Astrocyte (in vitro differentiated cells and primary cell): ENCODE results near the gene KANSL3. TPM values are rescaled to one million over a fixed set of nuclear protein-coding genes. Genes with fewer than 3 reads are reported as not detected.

ENCODE experiments used
- DNase-seq: peaks from one replicate; pipeline ENCODE4 v3.0.0-alpha.2; 2010; ENCODE audit warnings: low read depth
- FAIRE-seq: peaks from 2 replicates; lab custom pipeline; 2011; peaks lifted over from hg19 to GRCh38; lab: Jason Lieb, UNC
- H2AFZ ChIP-seq: 2 replicates; pipeline ENCODE4 v1.6.0; 2012; ENCODE audit warnings: low read depth, low read length, inconsistent platforms
- H3K27ac ChIP-seq: 2 replicates; pipeline ENCODE4 v1.5.1; 2011; ENCODE audit warnings: low read depth, low read length, inconsistent platforms
- H3K27me3 ChIP-seq: 2 replicates; pipeline ENCODE4 v1.6.0; 2011; ENCODE audit warnings: low read length, inconsistent platforms; ENCODE audit not compliant: insufficient read depth
- H3K36me3 ChIP-seq: 2 replicates; pipeline ENCODE4 v1.5.1; 2011; ENCODE audit warnings: low read length, inconsistent platforms; ENCODE audit not compliant: insufficient read depth
- H3K4me1 ChIP-seq: 2 replicates; pipeline ENCODE4 v1.5.1; 2011; ENCODE audit warnings: low read length, inconsistent platforms; ENCODE audit not compliant: insufficient read depth
- H3K4me2 ChIP-seq: 2 replicates; pipeline ENCODE4 v1.6.0; 2012; ENCODE audit warnings: low read length, inconsistent platforms
- H3K4me3 ChIP-seq: 2 replicates; pipeline ENCODE4 v1.5.1; 2011; ENCODE audit warnings: low read depth, mild to moderate bottlenecking, low read length, inconsistent platforms; ENCODE audit not compliant: insufficient read depth
- H3K79me2 ChIP-seq: 2 replicates; pipeline ENCODE4 v1.6.0; 2012; ENCODE audit warnings: mild to moderate bottlenecking, low read length, inconsistent platforms; ENCODE audit not compliant: insufficient read depth
- H3K9ac ChIP-seq: 2 replicates; pipeline ENCODE4 v1.6.0; 2012; ENCODE audit warnings: mild to moderate bottlenecking, low read length, inconsistent platforms
- H3K9me3 ChIP-seq: 2 replicates; pipeline ENCODE4 v1.5.1; 2012; ENCODE audit warnings: low read depth, mild to moderate bottlenecking, low read length, inconsistent platforms; ENCODE audit not compliant: insufficient read depth
- H4K20me1 ChIP-seq: 2 replicates; pipeline ENCODE4 v1.6.0; 2012; ENCODE audit warnings: low read length, inconsistent platforms; ENCODE audit not compliant: insufficient read depth
- H3K27ac Mint-ChIP-seq: one replicate; pipeline ENCODE4 v1.8.0; 2021; ENCODE audit warnings: mild to moderate bottlenecking, mixed read lengths; ENCODE audit not compliant: unreplicated experiment
- H3K27me3 Mint-ChIP-seq: one replicate; pipeline ENCODE4 v1.8.0; 2021; ENCODE audit warnings: low read depth, mixed read lengths; ENCODE audit not compliant: unreplicated experiment
- H3K36me3 Mint-ChIP-seq: one replicate; pipeline ENCODE4 v1.8.0; 2021; ENCODE audit warnings: low read depth, mixed read lengths; ENCODE audit not compliant: unreplicated experiment
- H3K4me1 Mint-ChIP-seq: one replicate; pipeline ENCODE4 v1.8.0; 2021; ENCODE audit warnings: low read depth, mixed read lengths; ENCODE audit not compliant: unreplicated experiment
- H3K4me3 Mint-ChIP-seq: one replicate; pipeline ENCODE4 v1.8.0; 2021; ENCODE audit warnings: mild to moderate bottlenecking, moderate library complexity, mixed read lengths; ENCODE audit not compliant: unreplicated experiment
- H3K9me3 Mint-ChIP-seq: one replicate; pipeline ENCODE4 v1.8.0; 2021; ENCODE audit warnings: mild to moderate bottlenecking, mixed read lengths; ENCODE audit not compliant: unreplicated experiment
- EZH2 ChIP-seq: IDR thresholded peaks from 2 replicates; pipeline ENCODE4 v1.6.1; 2012; ENCODE audit warnings: mild to moderate bottlenecking, low read length, inconsistent platforms; ENCODE audit not compliant: insufficient read depth
- total RNA-seq: library from RNA; stranded (reverse); gene quantifications from 2 replicates; pipeline ENCODE4 v1.2.1, GENCODE V29; 2021
- TF ChIP-seq, protein P1 (sequence below): IDR thresholded peaks from 2 replicates; pipeline ENCODE4 v1.5.1; 2011; ENCODE audit warnings: low read depth, mild to moderate bottlenecking, inconsistent platforms, low read length, moderate library complexity; ENCODE audit not compliant: insufficient read depth

The KANSL3 gene
- total RNA-seq, 1 donor from 2014 or later, result 26.7 TPM

DNA sequence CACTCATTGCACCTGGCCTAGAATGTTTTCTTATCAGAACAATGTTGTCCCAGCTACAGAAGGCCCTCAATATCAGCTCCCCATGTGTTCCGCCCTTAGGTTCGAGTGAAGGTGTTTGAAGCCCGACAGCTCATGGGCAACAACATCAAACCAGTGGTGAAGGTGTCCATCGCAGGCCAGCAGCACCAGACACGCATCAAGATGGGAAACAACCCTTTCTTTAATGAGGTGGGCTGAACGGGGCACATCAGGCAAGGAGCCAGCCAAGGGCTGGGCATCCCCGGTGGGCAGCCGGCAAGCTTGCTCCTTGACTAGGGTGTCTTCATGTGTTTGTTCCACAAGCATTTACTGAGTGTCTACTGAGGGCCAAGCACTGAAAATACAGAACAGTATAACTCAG is 13.7 kb upstream of the KANSL3 start:
- Mint-ChIP-seq H3K36me3 (peaks cover 3% of the 10 kb centered on the region), H3K27ac (no peak overlapping the region), H3K4me3 (no peak overlapping the region), H3K4me1 (no peaks in the 10 kb centered on the region), H3K9me3 (peaks cover 8% of the 10 kb centered on the region), H3K27me3 (peaks cover 12% of the 10 kb centered on the region)
- FAIRE-seq (no peak), DNase-seq (no peak)
- TF ChIP-seq, protein P1, sequence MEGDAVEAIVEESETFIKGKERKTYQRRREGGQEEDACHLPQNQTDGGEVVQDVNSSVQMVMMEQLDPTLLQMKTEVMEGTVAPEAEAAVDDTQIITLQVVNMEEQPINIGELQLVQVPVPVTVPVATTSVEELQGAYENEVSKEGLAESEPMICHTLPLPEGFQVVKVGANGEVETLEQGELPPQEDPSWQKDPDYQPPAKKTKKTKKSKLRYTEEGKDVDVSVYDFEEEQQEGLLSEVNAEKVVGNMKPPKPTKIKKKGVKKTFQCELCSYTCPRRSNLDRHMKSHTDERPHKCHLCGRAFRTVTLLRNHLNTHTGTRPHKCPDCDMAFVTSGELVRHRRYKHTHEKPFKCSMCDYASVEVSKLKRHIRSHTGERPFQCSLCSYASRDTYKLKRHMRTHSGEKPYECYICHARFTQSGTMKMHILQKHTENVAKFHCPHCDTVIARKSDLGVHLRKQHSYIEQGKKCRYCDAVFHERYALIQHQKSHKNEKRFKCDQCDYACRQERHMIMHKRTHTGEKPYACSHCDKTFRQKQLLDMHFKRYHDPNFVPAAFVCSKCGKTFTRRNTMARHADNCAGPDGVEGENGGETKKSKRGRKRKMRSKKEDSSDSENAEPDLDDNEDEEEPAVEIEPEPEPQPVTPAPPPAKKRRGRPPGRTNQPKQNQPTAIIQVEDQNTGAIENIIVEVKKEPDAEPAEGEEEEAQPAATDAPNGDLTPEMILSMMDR, result no peak
- TF ChIP-seq EZH2, result no peak
- Histone ChIP-seq H3K79me2 (no peaks in the 10 kb centered on the region), H3K36me3 (no peaks in the 10 kb centered on the region), H2AFZ (no peak overlapping the region), H3K9me3 (no peaks in the 10 kb centered on the region), H3K27ac (no peak overlapping the region), H3K27me3 (no peaks in the 10 kb centered on the region), H3K4me3 (no peak overlapping the region), H3K9ac (no peak overlapping the region), H3K4me2 (no peak overlapping the region), H4K20me1 (no peaks in the 10 kb centered on the region), H3K4me1 (no peaks in the 10 kb centered on the region)

DNA sequence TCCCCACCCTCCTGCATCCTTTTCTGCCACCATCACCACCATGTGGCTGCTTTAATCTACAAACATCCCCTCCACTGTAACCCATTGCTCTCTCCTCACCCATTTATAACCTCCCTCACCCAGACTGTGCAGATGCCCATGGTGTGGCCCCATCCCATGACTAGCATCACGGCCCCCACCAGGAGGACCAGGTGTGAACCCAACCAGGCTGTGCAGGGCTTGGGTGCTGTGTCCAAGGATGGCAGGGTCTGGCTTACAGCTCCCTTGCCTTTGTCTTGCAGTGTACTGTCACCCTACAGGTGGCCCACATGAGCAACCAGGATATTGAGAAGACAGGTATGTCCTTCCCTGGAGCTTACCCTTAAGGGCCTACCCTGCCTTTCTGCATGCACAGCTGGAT is 11.2 kb upstream of the KANSL3 start:
- DNase-seq (no peak), FAIRE-seq (no peak)
- no peaks in the 10 kb centered on the region for H3K4me1 Mint-ChIP-seq
- no peaks in the 10 kb centered on the region for H3K9me3 ChIP-seq
- peaks cover 8% of the 10 kb centered on the region for H3K9me3 Mint-ChIP-seq
- H3K36me3 Mint-ChIP-seq, result peaks cover 3% of the 10 kb centered on the region
- H3K4me1 ChIP-seq, result no peaks in the 10 kb centered on the region
- H3K4me3 ChIP-seq, result no peak overlapping the region
- H3K36me3 ChIP-seq, result no peaks in the 10 kb centered on the region
- no peak overlapping the region for H2AFZ ChIP-seq
- H3K4me3 Mint-ChIP-seq, result no peak overlapping the region
- no peak overlapping the region for H3K27ac ChIP-seq
- no peaks in the 10 kb centered on the region for H3K79me2 ChIP-seq
- TF ChIP-seq, protein P1, result no peak
- no peak for TF ChIP-seq EZH2
- H3K4me2 ChIP-seq, result no peak overlapping the region
- no peak overlapping the region for H3K9ac ChIP-seq
- H4K20me1 ChIP-seq, result no peaks in the 10 kb centered on the region
- H3K27ac Mint-ChIP-seq, result no peak overlapping the region
- no peaks in the 10 kb centered on the region for H3K27me3 ChIP-seq
- peaks cover 12% of the 10 kb centered on the region for H3K27me3 Mint-ChIP-seq

DNA sequence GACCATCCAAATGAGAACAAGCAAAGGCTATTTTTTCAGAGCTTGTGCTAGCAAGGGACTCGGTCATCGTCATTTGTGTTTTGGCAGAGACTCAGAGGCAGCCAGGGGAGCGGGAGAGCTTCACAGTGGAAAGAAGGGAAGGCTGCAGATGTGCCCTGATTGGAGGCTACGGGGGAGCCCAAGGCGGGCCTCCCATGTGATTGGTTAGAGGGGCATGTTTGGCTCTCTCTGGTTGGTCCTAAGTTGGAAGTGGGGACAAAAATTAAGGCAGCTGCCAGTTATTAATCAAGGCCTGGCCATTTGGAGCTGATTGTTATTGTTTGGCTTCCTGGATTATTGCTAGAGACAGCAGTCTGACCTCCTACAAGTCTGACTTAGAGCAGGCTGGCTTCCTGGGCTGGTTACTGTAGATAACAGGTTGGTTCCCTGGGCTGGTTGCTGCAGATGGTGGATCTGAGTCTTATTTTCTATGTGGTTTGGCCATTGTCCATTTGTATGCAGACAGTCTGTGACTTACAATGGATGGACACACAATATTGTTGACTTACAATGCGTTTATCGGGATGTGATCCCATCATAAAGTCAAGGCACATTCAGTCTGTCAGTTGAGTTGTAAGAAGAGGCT is 10.3 kb upstream of the KANSL3 start:
- no peak overlapping the region for H3K4me3 ChIP-seq
- H3K4me3 Mint-ChIP-seq, result no peak overlapping the region

More for the DNA sequence above, 10.3 kb upstream of the KANSL3 start:
- Mint-ChIP-seq H3K27me3 (peaks cover 12% of the 10 kb centered on the region), H3K27ac (no peak overlapping the region), H3K4me1 (no peaks in the 10 kb centered on the region), H3K36me3 (peaks cover 3% of the 10 kb centered on the region), H3K9me3 (peaks cover 8% of the 10 kb centered on the region)
- Histone ChIP-seq H2AFZ (no peak overlapping the region), H3K36me3 (no peaks in the 10 kb centered on the region), H4K20me1 (no peaks in the 10 kb centered on the region), H3K4me1 (no peaks in the 10 kb centered on the region), H3K27me3 (no peaks in the 10 kb centered on the region), H3K27ac (no peak overlapping the region), H3K4me2 (no peak overlapping the region), H3K9ac (no peak overlapping the region), H3K79me2 (no peaks in the 10 kb centered on the region), H3K9me3 (no peaks in the 10 kb centered on the region)
- no peak for FAIRE-seq
- no peak for TF ChIP-seq EZH2
- TF ChIP-seq, protein P1, result no peak
- DNase-seq, result no peak
